Measurements from ENCODE around the gene POLR2M.

GRCh38 chr15:57747206-57747896, 40.8 kb downstream of the POLR2M start:
- TF ChIP-seq EZH2 (IDR thresholded peaks at IDR 0.05; ENCODE audit: borderline replicate concordance, insufficient read depth, low read depth, low read length, poor library complexity, severe bottlenecking) (no peak), CTCF (IDR thresholded peaks at IDR 0.05) (no peak)

Measured in B cell (primary cell).